Frontal cortex (tissue), 4 donors: ENCODE data around the gene DPYD. TPM values are rescaled to one million over a fixed set of nuclear protein-coding genes. Genes with fewer than 3 reads are reported as not detected.
A peak's percentile ranks its signal among the peaks of the same experiment; 100 is the strongest.

Experiments
- DNase-seq, 2 donors: peaks; one replicate each; pipeline ENCODE4 v3.0.0; 2012; ENCODE audit warnings: low spot score in 2 of 2
- FAIRE-seq: peaks from 2 replicates; lab custom pipeline; 2012; peaks lifted over from hg19 to GRCh38; lab: Jason Lieb, UNC
- total RNA-seq: library from RNA; depleted of rRNA; stranded (reverse); fragments of >200 nt; gene quantifications from one replicate; pipeline ENCODE4 v1.2.3, GENCODE V29; 2014
- donor health status: control.
- donor health status: control.
- donor health status: control.

Gene DPYD
- total RNA-seq, 1 donor from 2014 or later, result 51.4 TPM

DNA sequence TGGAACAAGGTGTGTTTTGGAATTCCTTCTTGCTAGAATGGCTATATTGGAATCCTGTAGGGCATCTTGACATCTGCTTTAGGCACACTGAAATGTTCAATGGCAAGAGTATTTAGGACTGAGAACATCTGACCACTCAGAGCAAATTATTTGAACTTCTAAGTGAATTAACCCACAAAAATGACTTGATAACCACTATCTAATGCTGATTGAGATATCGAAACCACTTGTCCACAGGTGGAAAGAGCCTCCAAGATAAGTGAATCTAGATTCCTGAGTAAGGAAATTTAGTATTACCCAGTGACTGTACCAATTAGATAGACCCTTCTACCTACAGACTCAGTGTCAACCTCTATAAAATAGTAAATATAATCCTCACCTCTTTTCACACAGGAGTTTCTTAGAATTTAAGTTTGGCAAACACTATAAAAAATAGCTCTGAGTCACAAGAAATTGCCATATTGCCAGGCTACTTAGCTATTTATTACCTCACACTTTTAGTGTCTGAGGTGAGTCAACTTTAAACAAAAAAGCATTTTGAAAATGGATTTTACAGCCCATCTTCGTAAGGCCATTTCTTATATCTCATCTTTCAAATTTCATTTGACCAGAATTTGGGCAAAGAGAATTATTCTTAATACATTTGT lies 777.5 kb downstream of the DPYD start:
- no peak for FAIRE-seq
- no peak for DNase-seq

DNA sequence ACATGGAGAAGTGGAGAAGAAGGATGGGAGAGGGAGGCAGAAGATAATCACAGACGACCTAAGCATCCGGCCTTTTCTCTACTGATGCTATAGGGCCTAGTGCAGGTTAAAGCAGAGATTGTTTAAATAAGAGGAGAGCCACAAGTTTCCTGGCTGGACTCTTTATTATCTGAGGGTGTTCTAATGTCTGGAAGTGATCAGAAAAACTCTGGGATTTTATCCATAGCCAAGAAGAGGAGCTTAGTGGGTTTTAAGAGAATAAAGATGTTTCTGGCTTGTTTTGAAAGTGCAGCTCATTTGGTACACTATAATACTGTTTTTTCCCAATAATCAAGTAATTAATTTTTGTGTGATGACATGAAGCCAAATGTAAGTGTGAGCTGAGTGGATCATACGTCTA lies 780.2 kb downstream of the DPYD start:
- FAIRE-seq, result no peak

DNA sequence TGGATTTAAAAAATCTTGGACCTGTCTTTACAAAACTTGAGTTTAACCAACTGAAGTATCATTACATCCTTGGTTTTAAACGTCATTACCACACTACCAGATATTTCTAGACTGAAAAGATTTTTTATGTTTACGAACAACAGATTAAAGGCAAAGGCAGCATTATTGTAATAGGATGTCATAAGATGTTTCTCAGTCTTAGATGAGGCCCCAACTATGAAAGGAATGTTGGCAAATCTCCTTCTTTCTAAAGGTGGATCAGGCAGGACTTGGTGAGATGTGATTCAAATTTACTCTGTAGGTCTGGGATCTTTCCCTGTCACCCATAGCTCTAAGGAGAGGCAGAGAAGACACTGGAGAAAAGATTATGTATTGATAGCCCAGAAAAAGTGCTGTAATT lies 781.3 kb downstream of the DPYD start:
- FAIRE-seq, result no peak
- DNase-seq, result no peak

More for the DNA sequence above, 780.2 kb downstream of the DPYD start:
- no peak for DNase-seq

DNA sequence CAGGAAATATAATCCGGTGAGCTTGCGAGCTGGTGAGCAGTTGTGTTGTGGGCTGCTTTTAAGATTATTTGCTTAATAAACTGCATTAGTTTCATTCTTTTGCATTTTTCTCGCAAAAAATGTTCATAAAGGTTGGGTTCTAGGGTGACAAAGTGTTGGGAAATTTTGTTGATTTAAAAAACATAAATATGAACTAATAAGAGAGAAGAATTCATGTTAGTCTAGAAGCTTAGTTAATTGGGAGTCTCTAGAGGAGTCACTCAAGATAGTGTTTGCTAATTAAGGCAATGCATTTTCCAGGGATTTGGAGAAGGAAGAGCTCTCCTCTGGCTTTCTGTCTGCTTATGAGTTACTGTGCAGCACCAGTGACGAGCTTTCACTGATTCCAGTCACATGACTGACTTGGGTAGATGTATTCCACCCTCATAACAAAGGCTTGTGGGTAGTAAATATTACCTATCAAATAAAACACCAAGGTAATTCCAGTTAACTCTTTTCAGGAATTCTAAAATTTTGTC lies 782.3 kb downstream of the DPYD start:
- no peak for DNase-seq
- no peak for FAIRE-seq

DNA sequence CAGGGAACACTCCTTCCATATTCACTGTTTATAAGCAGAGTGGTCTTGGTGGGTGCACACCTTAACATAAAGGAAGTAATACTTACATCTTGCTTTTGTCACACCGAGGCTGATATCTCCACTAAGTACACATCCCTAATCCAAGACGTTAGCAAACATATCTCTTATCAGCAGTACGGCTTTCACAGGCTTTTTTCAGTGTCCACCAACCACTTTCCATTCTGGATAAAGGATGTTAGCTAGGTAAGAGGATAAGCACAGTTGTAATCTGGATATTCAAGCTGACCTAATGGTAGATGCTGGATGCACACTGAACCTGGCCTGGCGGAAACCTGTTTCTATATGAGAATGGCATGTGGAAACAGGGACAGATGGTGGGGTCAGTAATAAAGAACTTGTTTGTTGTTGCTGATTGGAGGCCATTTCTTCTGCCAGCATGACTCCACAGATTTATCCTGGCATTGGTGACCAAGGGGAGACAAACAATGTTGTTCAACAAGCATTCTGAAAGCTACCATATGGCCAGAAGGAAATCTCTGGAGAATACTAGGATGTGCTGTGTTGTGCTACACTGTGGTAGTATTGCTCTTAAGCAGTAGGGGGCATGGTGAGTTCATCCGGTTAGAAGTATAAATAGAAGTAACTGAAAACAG lies 782.8 kb downstream of the DPYD start:
- DNase-seq (peak; percentile 4 to 8), FAIRE-seq (no peak)

DNA sequence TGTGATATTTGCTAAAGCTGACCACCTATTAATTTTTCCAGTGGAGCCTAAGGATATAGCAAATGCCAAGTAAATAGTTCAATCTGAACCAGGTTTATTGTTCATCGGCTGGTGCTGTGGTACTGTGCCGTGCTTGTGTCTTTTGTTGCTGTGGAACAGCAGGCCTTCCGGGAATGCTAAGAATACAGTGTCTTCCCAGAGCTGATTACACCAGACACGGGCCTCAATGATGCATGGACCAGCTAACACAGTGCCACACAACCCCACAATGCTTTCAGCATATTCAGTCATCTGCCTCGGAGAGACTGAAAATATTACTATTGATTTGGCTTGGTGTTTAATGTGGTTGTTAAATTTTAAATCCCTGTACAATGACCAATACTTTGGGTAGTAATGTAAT lies 783.8 kb downstream of the DPYD start:
- DNase-seq (no peak), FAIRE-seq (no peak)

DNA sequence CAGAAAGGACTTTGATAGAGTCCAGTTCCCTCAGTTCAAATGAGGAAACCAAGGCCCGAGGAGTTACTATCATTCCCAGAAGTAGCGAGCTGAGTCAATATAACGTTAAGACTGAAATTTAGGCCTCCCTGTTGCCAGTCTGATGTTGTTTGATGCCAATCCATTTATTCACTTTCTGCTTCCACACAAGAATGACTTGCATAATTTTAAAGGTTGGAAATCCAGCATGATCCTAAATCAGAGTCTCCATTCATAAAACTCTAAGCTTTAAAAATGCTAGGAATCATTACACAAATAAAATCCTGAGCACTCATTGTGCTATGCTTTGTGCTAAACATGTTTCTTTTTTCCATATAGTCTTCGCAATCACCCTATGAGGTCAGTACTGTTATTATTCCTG lies 784.9 kb downstream of the DPYD start:
- FAIRE-seq (no peak), DNase-seq (no peak)

DNA sequence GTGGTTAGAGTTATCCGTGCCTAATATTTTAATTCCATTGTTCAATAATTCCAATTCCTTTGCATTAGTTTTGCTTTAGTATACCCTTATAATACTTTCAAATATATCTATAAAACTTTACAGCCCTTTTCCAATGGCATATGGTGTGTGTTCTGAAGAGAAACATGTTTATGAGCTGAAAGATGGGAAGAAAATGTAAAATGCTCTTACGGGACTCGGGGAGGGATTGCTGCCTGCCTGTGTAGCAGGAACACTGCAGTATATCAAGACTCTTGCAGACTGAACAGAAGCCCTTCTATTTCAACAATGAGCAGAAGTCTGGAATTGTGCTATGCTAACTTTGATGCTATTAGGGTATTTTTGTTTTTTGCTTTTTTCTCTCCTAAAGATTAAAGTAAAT lies 792.4 kb downstream of the DPYD start:
- DNase-seq, result no peak

DNA sequence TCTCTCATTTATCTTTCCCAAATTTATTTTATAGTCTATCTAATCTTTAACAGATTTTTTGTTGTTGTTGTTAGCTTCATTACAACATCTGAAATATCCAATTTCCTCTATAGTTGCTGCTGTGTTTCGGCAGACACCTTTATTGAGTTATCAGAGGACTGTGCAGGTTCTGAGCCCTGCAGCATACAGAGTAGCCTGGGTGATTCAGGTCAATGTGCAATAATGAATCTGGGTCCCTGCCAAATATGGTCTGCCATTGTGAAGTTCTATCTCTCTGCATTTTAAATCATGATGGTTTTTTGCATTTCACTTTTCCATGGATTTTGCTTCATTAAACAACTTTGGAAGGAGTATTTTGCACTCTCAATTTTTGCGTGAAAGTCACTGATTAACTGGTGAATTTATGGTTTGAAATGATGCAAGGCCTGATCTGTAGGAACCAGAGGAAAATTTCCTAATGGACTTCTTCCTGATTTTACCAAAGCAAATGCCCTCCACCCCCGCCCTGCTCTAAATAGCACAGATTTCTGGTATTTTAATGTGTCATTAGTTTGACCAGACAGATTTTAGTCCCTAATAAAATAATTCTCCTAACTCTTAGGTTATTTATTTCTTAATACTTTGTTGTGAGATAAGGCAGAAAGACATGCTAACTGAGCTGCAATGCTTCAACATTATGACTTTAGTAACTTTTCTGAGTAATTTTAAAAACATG lies 797.0 kb downstream of the DPYD start:
- no peak for DNase-seq
- no peak for FAIRE-seq

More for the DNA sequence above, 792.4 kb downstream of the DPYD start:
- no peak for FAIRE-seq

DNA sequence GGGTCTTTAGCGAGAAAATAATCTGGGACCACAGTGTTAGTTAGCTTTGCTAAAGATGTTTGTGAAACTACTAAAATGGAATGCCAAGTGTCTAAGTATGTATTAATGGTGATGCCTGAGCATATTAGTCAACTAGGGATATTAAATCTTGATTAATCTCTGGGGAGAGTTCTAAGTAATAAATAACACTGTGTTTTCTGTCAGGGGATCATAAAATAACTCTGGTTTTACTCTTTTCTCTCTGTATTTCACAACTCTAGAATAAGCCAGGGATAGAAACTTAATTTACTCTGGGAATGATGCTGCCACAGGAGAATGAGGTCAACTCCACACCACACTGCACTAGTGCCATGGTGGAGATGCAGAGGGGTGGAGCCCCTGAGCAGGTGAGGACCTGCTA lies 800.0 kb downstream of the DPYD start:
- FAIRE-seq (no peak), DNase-seq (no peak)

DNA sequence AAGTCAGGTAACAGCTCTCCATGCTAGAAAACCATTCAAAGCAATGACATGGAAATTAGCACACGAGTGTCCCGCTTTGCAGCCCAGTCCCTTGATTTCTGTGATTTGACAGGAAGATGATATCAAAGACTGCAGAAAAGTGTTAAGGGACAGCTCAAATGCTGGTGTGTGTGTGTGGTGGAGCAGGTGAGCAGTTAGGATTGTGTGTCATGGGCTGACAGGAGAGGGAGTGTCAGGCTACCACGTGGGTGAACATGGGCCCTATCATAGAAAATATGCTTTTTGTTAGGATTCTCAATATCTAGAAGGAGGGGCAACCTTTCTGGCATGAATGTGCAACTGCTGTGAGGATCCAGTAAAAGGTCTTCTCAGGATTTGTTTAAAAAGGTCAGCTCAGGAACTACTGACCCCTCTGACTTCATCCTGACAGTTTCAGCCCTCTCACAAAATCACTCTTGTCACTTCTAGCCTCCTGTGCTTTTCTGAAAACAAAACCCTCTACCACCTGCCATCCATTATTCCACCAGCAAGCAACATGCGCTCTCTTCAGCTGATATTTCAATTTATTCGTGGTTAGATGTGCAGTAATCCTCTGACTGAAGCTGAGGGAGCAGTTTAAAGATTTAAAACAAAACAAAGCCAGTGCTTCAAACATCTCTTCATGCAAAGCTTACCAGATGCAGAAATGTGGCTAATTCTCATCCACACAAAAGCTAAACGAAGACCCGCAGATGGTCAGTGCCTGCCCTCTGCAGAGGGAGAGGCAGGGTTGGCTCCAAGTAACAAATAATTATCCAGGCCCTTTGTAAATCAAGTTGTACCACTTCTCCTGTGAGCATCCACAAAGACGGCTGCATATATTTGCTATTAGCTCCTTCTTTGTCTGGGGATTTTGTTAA lies 801.3 kb downstream of the DPYD start:
- DNase-seq, result no peak
- no peak for FAIRE-seq

DNA sequence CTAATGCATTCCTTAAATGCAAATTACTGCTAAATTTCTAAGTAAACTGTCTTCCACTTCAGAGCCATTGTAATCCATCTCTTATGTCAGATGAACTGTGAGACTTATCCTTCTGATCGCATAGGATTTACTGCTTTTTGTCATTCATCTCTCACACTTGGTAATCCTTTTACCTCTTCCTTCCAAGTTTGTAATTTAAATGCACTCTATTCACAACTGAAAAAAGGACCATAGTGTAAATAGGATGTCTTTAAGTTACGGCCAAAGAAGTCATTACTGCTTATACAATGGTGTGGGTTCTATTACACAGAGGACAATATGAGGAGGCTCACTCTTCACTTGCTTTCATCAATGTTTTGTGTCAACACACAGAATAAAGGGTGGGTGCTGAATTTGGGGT lies 806.0 kb downstream of the DPYD start:
- FAIRE-seq (no peak), DNase-seq (no peak)

DNA sequence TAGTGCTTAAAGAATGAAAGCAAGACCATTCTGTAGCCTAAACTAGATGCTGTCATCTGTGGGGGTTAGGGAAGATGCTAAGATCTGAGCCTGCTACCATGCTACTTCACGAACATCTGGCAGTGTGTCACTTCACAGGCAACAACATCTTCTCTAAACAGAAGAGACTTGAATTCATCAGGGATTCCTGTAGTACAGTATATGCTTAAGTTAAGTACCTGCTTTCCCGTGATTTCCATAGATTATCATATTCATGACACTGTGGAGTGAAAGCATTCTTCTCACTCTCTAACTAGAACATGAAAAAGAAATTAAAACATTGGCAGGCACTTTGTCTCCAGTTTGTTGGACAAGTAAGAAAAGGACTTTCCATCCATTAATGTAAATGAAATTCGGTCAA lies 808.4 kb downstream of the DPYD start:
- FAIRE-seq (no peak), DNase-seq (no peak)

DNA sequence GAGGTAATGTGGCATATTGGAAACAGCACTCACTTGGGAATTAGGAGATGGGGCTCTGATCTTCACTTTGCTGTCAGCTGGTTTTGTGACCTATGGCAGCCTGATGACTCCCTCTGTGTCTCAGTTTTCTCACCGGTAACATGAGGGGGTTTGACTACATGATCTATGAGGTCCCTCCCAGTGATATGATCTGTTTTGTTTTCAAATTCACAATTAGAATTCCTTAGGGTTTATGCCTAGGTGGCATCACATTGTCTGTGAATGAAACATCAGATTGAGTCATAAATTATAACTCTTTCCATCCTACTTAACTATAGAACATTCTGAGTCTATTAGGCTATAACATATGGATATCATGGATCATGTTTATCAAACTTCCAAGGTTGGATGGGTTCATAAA lies 812.7 kb downstream of the DPYD start:
- DNase-seq (no peak), FAIRE-seq (no peak)

DNA sequence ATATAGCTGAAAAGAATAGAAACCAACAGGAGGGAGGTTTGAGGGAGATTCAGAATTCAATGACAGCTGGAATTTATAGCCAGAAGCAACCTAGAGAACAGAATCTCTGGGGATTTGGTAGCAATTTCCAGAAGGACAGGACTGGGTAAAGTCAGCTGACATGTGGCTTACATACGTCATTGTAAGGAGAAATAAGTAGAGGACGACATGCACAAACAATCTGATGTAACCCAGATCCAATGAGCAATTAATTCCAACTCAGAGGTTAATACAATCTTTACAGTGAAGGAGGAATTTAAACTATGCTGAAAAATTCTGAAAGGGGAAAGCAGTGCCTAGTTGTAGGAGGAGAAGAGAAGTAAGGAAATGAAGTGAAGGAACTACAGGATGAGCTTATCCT lies 815.3 kb downstream of the DPYD start:
- no peak for FAIRE-seq

DNA sequence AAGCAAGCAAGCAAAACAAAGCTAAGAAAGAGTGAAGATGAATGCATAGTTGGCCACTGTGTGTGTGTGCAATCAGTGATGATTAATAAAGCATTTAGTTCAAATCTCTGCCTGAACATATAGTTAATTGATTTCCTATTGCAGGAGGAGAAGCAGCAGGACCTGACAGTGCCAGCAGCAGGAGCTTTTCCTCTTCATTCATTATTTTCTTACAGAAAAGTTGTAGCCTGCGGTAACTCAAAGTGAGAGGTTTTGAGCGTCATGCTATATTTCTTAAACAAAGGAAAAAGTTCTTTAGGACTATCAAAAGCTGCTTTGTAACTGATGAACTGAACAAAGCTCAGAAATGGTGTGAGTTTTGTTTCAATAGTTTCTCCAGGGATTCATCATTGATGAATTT lies 819.3 kb downstream of the DPYD start:
- no peak for DNase-seq
- FAIRE-seq, result no peak

More for the DNA sequence above, 815.3 kb downstream of the DPYD start:
- DNase-seq, result no peak

DNA sequence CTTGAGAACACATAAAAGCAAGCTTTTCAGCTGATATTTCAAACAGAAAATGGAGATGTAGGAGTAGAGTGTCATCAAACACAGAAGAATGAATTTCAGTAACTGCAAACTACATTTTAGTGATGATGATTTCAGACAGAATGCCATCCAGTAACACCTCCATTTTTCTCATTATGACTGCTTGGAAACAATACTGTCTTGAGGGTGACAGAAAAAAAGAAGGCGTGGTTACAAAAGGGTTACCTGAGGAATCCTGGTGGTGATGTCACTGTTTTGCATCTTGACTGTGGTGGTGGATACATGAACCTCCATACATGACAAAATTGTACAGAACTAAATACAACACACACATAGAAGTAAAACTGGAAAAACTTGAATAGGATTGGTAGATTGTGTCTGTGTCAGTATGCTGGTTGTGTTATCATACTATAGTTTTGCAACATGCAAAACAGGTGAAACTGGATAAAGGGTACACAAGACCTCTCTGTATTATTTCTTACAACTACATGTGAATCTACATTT lies 823.4 kb downstream of the DPYD start:
- no peak for DNase-seq
- no peak for FAIRE-seq

DNA sequence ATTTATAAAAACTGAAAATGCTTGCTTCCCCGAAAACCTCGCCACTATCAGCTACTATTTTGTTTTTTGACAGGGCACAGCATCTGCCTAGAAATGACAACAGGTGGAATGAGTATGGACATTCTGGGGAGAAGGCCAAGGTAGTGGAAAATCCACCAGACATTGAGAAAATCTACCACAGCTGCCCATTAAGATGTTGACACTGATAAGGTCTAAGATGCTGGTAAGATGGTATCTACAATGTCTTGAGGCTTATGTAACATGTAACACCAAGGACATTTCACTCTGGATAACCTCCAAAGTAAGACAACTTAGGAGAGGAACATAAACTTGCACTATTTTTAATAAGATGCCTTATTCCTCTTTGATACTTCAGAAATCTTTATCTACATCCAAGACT lies 825.1 kb downstream of the DPYD start:
- DNase-seq, result no peak
- no peak for FAIRE-seq

DNA sequence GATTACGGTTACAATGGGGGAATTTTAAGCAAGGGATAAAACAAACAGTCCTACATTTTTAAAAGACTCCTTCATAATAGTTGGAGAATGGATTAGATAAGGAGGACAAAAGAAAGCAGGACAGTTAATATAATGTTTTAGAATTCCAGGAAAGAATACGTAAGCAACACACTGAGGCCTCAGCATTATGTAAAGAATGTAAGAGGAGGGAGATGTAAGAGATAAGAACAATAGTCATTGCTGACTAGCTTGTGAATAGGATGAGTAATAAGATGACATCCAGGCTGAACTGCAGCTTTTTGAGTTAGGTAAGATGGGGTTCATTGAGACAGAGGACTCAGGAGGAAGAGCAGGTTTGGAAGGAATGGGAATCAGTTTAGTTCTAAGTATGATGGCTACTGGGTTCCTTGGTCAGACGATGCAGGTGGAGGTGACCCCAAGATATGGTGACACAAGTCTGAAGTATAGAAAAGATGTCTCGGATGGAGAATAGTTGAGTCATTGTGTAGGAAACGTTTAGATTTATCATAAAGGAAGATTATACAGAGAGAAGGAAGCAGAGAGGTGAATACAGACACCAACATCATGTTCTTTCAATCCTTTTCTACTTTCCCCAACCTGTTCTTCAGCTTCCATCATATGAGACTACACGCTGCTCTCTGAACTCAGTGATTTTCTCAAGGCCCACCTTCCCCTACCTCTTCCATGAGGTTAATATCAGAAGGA lies 826.4 kb downstream of the DPYD start:
- no peak for FAIRE-seq
- no peak for DNase-seq
